ENCODE data around the gene PPM1E.
"Not testable (repeated sequence)": the region's sequence is repeated elsewhere in the genome, so short reads cannot be mapped to it uniquely, and the experiment has no call there.

PPM1E gene

GRCh38 chr17:58755577-58756245 is at the start of gene PPM1E:
Gene PPM1E (plus strand): TSS chr17:58755854.
- DNase-seq = peak; percentile 32 to 45

DNA sequence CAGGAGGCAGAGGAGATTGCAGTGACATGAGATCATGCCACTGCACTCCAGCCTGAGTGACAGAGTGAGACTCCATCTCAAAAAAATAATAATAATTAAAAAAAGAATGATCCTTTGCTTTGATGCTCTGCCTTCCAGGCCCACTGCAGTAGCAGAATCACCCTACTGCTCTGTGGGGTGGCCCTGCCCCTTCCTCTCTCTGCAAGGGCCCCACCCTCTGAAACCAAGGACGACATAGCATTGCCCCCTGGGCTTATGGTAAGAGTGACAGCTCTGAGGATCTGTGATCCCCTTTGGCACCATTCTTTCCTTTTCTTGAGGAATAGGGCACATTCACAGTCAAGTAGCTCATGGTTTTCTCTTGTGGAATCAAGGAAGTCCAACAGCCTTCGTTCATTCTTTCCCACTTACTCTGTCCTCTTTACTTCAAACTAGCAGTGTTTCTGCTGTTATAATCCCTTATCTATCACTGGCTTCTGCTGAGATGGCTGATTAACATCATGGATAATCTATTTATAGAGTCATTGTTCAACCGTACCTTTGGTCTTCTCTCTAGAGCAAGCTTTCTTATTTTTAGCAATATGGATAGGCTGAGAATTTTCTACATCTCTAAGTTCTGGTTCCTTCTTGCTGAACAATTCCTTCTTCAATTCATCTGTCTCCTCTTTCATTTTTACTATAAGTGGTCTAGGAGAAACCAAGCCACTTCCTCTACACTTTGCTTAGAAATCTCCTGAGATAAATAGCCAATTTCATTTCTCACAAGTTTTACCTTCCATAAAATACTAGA is 49.1 kb upstream of the PPM1E start:
- DNase-seq = no peak

- DNase-seq = peak in 1 of 2 experiments; percentile 13
These were observed 44.6 kb upstream of the PPM1E start for GRCh38 chr17:58710948-58711552.

- no peak for DNase-seq
These were observed 33.4 kb upstream of the PPM1E start for GRCh38 chr17:58722274-58722673.

- no peak for DNase-seq
These were observed 33.0 kb upstream of the PPM1E start for GRCh38 chr17:58722696-58723095.

GRCh38 chr17:58728798-58729197 is 26.9 kb upstream of the PPM1E start:
- no peak for DNase-seq

DNA sequence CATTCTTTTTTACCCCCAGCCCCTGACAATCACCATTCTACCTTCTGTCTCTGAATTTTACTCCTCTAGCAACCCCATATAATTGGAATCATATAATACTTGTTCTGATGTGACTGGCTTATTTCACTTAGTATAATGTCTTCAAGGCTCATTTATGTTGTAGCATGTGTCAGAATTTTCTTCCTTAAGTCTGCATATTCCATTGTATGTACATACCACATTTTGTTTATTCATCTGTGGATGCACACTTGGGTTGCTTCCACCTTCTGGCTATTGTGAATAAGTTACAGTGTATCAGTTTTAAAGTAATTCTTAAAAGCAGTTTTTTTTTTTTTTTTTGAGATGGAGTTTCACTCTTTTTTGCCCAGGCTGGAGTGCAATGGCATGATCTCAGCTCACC is 24.7 kb upstream of the PPM1E start:
- DNase-seq = no peak

- no peak for DNase-seq
These were observed 21.6 kb upstream of the PPM1E start for GRCh38 chr17:58734040-58734439.

- no peak for DNase-seq
These were observed 20.8 kb upstream of the PPM1E start for GRCh38 chr17:58734811-58735210.

- DNase-seq = no peak
These were observed 14.5 kb upstream of the PPM1E start for GRCh38 chr17:58741121-58741625.

GRCh38 chr17:58747674-58748073 is 8.0 kb upstream of the PPM1E start:
- DNase-seq = no peak

GRCh38 chr17:58749627-58750026 is 6.0 kb upstream of the PPM1E start:
- not testable (repeated sequence) for DNase-seq

GRCh38 chr17:58753026-58753425 is 2.6 kb upstream of the PPM1E start:
- DNase-seq = no peak

DNA sequence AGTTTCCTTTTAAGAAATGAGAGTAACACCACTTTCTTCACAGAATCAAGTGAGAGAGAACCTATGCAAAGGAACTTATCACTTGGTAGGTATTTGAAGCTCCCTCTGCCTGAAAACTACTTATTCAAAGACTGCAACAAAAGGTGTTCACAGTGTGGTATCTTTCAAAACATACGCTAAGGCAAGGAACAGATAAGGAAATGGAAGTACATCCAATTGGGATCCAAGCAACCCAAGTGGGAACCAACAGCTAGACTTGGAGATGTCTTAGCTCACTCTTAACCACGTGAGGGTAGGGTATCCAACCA is 431 bp upstream of the PPM1E start:
- DNase-seq = no peak

DNA sequence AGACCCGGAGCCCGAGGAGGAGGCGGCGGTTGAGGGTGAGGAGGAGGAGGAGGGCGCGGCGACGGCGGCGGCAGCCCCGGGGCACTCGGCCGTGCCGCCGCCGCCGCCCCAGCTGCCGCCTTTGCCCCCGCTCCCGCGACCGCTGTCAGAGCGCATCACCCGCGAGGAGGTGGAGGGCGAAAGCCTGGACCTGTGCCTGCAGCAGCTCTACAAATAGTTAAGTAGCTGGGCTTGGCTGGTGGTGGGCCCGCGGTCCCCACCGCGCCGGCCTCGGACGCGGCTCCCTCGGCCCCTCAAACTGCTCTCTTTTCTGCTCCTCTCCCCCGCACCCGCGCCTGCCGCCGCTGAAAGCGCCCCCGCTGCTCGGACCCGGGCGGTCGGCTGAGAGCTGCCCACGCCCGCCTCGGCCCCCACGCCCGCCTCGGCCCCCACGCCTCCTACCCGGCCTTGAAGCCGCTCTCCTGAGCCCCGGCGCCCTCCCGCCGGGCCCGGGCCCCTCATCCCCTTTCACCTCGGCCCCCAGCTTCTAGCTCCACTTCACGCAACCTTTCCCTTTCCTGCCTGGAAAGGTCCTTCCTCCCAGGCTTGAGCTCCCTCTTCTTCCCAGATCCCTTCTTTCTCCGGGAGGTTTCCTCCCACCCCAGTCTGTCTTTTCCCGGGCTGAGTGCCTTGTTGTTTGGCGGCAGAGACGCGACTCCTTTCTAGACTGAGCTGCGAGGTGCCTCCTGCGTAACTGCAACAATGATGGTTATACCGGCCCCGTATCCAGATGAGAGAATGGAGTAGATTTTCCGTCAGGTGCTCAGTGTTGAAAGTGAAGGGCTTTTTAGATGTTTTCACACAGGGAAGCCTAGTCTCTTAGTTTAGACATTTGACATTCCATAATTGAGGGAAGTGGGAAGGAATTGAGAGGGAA is 850 bp downstream of the PPM1E start:
- peak in 1 of 2 experiments; percentile 7 for DNase-seq

- DNase-seq = no peak
These were observed 1.5 kb downstream of the PPM1E start for GRCh38 chr17:58757162-58757613.

- DNase-seq = no peak
These were observed 3.2 kb downstream of the PPM1E start for GRCh38 chr17:58758890-58759289.

DNA sequence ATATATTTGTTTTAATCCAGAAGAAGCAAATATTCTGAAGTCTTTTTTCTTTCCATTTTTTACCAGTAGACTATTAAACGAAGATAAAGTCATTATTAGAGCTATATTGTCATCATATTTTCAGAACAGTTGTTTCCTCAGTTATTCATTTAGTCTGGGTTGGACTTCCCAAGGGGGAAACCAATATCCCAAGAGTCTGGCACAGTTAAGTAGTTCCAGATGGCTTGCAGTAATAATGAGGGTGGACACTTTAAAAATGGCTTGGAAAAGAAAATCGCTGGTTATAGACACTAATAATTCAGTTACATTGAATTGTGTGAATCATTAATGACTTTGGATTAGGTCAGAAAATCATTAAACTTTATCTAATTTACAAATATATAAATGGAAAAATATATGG is 3.9 kb downstream of the PPM1E start:
- no peak for DNase-seq

DNA sequence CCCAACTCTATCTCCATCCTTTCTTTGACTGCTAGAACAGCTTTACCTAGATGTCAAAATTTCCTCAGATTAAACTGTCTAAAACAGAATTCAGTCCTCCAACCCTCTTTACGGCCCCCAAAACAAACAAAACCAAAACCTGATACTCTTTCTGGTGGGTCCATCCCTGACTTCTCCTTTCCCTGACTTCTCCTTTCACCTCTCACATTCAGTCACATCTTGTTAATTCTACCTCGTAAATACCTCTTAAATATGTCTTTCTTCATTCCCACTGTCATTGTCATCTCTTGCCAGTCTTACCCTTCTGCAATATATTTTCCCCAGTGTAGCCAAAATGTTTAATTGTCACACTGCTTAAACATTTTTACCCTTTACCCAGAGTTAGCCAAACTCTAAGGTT is 4.6 kb downstream of the PPM1E start:
- no peak for DNase-seq

DNA sequence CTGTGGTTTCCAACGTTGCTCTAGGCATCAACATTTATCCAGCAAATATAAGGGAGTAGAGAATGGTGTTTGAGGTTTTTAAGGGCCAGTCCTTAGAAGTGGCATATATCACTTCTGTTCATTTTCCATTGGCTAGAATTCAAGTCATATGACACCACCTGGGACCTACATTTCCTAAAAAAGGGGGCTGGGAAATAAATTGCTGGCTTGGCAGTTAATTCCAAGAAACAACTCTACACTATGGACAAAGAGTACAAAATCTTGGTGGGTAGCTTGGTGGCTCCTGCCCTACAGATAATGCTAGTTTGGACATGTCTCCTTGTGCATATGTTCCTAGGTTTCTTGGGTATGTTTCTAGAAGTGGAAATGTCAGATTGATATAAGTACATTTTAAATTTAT is 7.6 kb downstream of the PPM1E start:
- no peak for DNase-seq

GRCh38 chr17:58764373-58764772 is 8.7 kb downstream of the PPM1E start:
- no peak for DNase-seq

DNA sequence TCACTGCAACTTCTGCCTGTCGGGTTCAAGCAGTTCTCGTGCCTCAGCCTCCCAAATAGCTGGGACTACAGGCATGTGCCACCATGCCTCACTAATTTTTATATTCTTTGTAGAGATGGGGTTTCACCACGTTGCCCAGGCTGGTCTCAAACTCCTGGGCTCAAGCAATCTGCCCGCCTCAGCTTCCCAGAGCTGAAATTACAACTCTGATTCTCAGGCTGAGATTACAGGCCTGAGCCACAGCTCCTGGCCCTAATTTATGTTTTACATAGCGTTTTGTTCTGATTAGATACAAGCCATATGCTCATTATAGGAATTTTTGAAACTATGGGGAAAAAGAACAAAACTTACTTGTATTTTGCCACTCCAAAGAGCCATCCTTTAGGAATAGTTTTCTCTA is 22.8 kb downstream of the PPM1E start:
- not testable (repeated sequence) for DNase-seq

- DNase-seq = no peak
These were observed 23.8 kb downstream of the PPM1E start for GRCh38 chr17:58779446-58779845.

All from stimulated activated CD4-positive, alpha-beta T cell treated with anti-CD3 and anti-CD28 coated beads, Interleukin-4, amount 100 ng/mL, for 4 hours (primary cell).